Keratinocyte (primary cell): Measurements from ENCODE around the gene KIF16B. TPM values are rescaled to one million over a fixed set of nuclear protein-coding genes. Genes with fewer than 3 reads are reported as not detected.

ENCODE experiments used
- DNase-seq: peaks from one replicate; pipeline ENCODE4 v3.0.0-alpha.2; 2011; ENCODE audit warnings: low read depth, missing footprints, low spot score
- FAIRE-seq: peaks from 2 replicates; lab custom pipeline; 2011; peaks lifted over from hg19 to GRCh38; lab: Jason Lieb, UNC
- H2AFZ ChIP-seq: 2 replicates; pipeline ENCODE4 v1.6.0; 2012; ENCODE audit warnings: low read length, control low read depth, inconsistent platforms; ENCODE audit not compliant: control insufficient read depth
- H3K27ac ChIP-seq: 2 replicates; pipeline ENCODE4 v1.5.1; 2011; ENCODE audit warnings: low read length; ENCODE audit not compliant: control insufficient read depth, insufficient read depth
- H3K27me3 ChIP-seq: 3 replicates; pipeline ENCODE4 v1.6.0; 2011; ENCODE audit warnings: low read length; ENCODE audit not compliant: control insufficient read depth, insufficient read depth; ENCODE audit errors: extremely low read depth
- H3K36me3 ChIP-seq, 2 experiments: 2 replicates in 1 of 2; 3 replicates in 1 of 2; pipeline ENCODE4 v1.5.1; 2011; ENCODE audit warnings: low read length in 2 of 2, mild to moderate bottlenecking in 1 of 2; ENCODE audit not compliant: control insufficient read depth in 2 of 2, insufficient read depth in 2 of 2; ENCODE audit errors: extremely low read depth in 1 of 2
- H3K4me1 ChIP-seq: 3 replicates; pipeline ENCODE4 v1.5.1; 2011; ENCODE audit warnings: low read length; ENCODE audit not compliant: control insufficient read depth, insufficient read depth; ENCODE audit errors: extremely low read depth
- H3K4me2 ChIP-seq: 3 replicates; pipeline ENCODE4 v1.6.0; 2011; ENCODE audit warnings: low read depth, low read length; ENCODE audit not compliant: control insufficient read depth, insufficient read depth; ENCODE audit errors: extremely low read depth
- H3K4me3 ChIP-seq, 3 experiments: fragments of 200-600 bp in 1 of 3; sonication (generic) in 1 of 3; 2 replicates in 2 of 3; 3 replicates in 1 of 3; pipeline ENCODE4 v1.5.1; 2011 to 2016; ENCODE audit warnings: low read length in 3 of 3, mild to moderate bottlenecking in 3 of 3, control low read depth in 2 of 3, inconsistent platforms in 1 of 3, low read depth in 1 of 3, mixed read lengths in 1 of 3, mixed run types in 1 of 3, moderate library complexity in 1 of 3; ENCODE audit not compliant: control insufficient read depth in 2 of 3, insufficient read depth in 2 of 3; ENCODE audit errors: extremely low read depth in 1 of 3
- H3K79me2 ChIP-seq: 2 replicates; pipeline ENCODE4 v1.6.0; 2012; ENCODE audit warnings: low read length; ENCODE audit not compliant: control insufficient read depth, insufficient read depth
- H3K9ac ChIP-seq: 3 replicates; pipeline ENCODE4 v1.6.0; 2011; ENCODE audit warnings: low read length; ENCODE audit not compliant: control insufficient read depth, insufficient read depth; ENCODE audit errors: extremely low read depth
- H3K9me1 ChIP-seq: 3 replicates; pipeline ENCODE4 v1.6.0; 2011; ENCODE audit warnings: low read length; ENCODE audit not compliant: control insufficient read depth, insufficient read depth; ENCODE audit errors: extremely low read depth
- H3K9me3 ChIP-seq: 2 replicates; pipeline ENCODE4 v1.5.1; 2012; ENCODE audit warnings: low read depth, low read length; ENCODE audit not compliant: control insufficient read depth
- H4K20me1 ChIP-seq: 3 replicates; pipeline ENCODE4 v1.6.0; 2011; ENCODE audit warnings: low read length; ENCODE audit not compliant: control insufficient read depth, insufficient read depth; ENCODE audit errors: extremely low read depth
- EZH2 ChIP-seq: IDR thresholded peaks from one replicate; pipeline ENCODE4 v1.6.1; 2012; ENCODE audit warnings: inconsistent platforms, mild to moderate bottlenecking, low read length, moderate library complexity
- dilution Hi-C: fragments of 300-500 bp; cut with MboI; formaldehyde crosslinking; loops from one replicate; pipeline ENCODE4 v1.7.0; 2020; ENCODE audit warnings: low sequenced_read_pairs; ENCODE audit not compliant: extremely low pct_ligation_motif_present
- polyA plus RNA-seq, 5 experiments: library from polyadenylated mRNA; depleted of rRNA in 3 of 5; stranded (reverse) in 3 of 5; stranded (forward) in 1 of 5; unstranded in 1 of 5; fragments of >200 nt; gene quantifications; 1 replicate in 1 of 5; 2 replicates in 3 of 5; 3 replicates in 1 of 5; pipeline versions ENCODE4 v1.2.1 to v1.2.3, GENCODE V29; 2011 to 2012; ENCODE audit warnings: missing spikeins in 2 of 5, low read depth in 1 of 5, low replicate concordance in 1 of 5
- TF ChIP-seq, protein P1 (sequence below), 3 experiments: IDR thresholded peaks in 1 of 3; conservative IDR thresholded peaks in 1 of 3; optimal IDR thresholded peaks in 1 of 3; 2 replicates in 2 of 3; 3 replicates in 1 of 3; pipeline versions ENCODE3 to v1.5.1; 2011; ENCODE audit warnings: low read length in 3 of 3, mild to moderate bottlenecking in 3 of 3, moderate library complexity in 2 of 3, control low read depth in 1 of 3, inconsistent platforms in 1 of 3; ENCODE audit not compliant: insufficient read depth in 2 of 3; ENCODE audit errors: extremely low read depth in 1 of 3

The KIF16B gene
- polyA plus RNA-seq, 1 donor (not counting 4 experiments of a cell fraction or from before 2014, with no cell fraction given), result 16.1 TPM

DNA sequence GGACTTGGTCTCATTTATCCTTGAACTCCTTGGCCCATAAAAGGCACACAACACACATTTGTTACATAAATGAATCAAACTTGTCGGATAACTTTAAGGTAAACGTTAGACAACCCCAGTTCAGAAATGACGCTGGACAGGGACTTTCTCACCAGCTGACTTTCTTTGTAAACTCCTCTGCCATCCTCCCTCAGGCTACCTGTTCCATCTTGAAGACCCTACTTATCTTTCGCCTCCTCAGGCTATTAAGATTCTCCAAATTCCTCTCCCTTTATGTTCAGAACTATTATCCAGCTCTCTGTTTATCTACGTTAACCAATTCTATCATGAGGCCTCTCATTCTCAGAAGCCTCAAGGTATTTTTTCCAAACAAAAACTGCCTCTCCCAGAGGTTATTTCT is 47.7 kb upstream of the KIF16B start:
- FAIRE-seq, result no peak

DNA sequence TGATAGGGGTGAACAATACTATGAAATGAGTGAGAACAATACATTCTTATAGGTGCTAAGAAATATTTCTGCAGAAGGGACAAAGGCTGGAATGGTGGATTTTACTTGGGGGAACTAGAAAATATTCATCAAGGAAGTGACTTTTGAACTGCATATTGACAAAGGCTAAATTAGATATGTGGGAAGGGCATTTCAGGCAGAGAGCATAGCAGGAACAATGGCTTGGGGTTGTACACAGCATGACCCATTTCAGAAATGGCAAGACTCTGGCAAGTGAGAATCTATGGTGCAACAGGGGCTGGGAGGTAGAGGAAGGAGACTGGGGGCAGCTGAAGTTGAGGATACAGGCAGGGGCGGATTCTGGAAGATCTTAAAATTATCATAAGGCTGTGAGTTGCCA is 46.7 kb upstream of the KIF16B start:
- no peaks in the 10 kb centered on the region for H3K27me3 ChIP-seq
- H2AFZ ChIP-seq, result no peak overlapping the region
- no peaks in the 10 kb centered on the region for H3K36me3 ChIP-seq
- dilution Hi-C loops, result no loop called here
- no peak overlapping the region for H3K9ac ChIP-seq
- no peak overlapping the region for H3K4me3 ChIP-seq
- no peak overlapping the region for H3K27ac ChIP-seq
- H3K9me3 ChIP-seq, result no peaks in the 10 kb centered on the region
- no peaks in the 10 kb centered on the region for H4K20me1 ChIP-seq
- DNase-seq (no peak), FAIRE-seq (no peak)
- H3K79me2 ChIP-seq, result no peaks in the 10 kb centered on the region
- H3K9me1 ChIP-seq, result no peaks in the 10 kb centered on the region
- no peak overlapping the region for H3K4me2 ChIP-seq
- no peaks in the 10 kb centered on the region for H3K4me1 ChIP-seq
- TF ChIP-seq, protein P1, sequence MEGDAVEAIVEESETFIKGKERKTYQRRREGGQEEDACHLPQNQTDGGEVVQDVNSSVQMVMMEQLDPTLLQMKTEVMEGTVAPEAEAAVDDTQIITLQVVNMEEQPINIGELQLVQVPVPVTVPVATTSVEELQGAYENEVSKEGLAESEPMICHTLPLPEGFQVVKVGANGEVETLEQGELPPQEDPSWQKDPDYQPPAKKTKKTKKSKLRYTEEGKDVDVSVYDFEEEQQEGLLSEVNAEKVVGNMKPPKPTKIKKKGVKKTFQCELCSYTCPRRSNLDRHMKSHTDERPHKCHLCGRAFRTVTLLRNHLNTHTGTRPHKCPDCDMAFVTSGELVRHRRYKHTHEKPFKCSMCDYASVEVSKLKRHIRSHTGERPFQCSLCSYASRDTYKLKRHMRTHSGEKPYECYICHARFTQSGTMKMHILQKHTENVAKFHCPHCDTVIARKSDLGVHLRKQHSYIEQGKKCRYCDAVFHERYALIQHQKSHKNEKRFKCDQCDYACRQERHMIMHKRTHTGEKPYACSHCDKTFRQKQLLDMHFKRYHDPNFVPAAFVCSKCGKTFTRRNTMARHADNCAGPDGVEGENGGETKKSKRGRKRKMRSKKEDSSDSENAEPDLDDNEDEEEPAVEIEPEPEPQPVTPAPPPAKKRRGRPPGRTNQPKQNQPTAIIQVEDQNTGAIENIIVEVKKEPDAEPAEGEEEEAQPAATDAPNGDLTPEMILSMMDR (optimal IDR thresholded peaks at IDR 0.05 in 1 of 3, IDR thresholded peaks at IDR 0.05 in 1 of 3, conservative IDR thresholded peaks at IDR 0.05 in 1 of 3; ENCODE audit: extremely low read depth in 1 of 3, insufficient read depth in 2 of 3, low read length in 3 of 3), result no peak
- TF ChIP-seq EZH2, result no peak

More for the DNA sequence above, 47.7 kb upstream of the KIF16B start:
- H3K79me2 ChIP-seq, result no peaks in the 10 kb centered on the region
- no peaks in the 10 kb centered on the region for H3K27me3 ChIP-seq
- H4K20me1 ChIP-seq, result no peaks in the 10 kb centered on the region
- no peak overlapping the region for H3K4me3 ChIP-seq
- H3K9me3 ChIP-seq, result no peaks in the 10 kb centered on the region
- no peak overlapping the region for H2AFZ ChIP-seq
- no peak for DNase-seq
- no peak overlapping the region for H3K4me2 ChIP-seq
- H3K9ac ChIP-seq, result no peak overlapping the region
- dilution Hi-C loops, result no loop called here
- no peaks in the 10 kb centered on the region for H3K36me3 ChIP-seq
- H3K27ac ChIP-seq, result no peak overlapping the region
- H3K9me1 ChIP-seq, result no peaks in the 10 kb centered on the region
- no peak for TF ChIP-seq EZH2
- TF ChIP-seq, protein P1 (optimal IDR thresholded peaks at IDR 0.05 in 1 of 3, IDR thresholded peaks at IDR 0.05 in 1 of 3, conservative IDR thresholded peaks at IDR 0.05 in 1 of 3; ENCODE audit: extremely low read depth in 1 of 3, insufficient read depth in 2 of 3, low read length in 3 of 3), result no peak
- no peaks in the 10 kb centered on the region for H3K4me1 ChIP-seq
